ENCODE results near the gene PTMA.
"Not testable (repeated sequence)": the region's sequence is repeated elsewhere in the genome, so short reads cannot be mapped to it uniquely, and the experiment has no call there.

The PTMA gene

GRCh38 chr2:231717281-231718171, 9.2 kb downstream of the PTMA start:
- DNase-seq = peak; percentile 56

GRCh38 chr2:231718799-231719198, 10.5 kb downstream of the PTMA start:
- no peak for DNase-seq

GRCh38 chr2:231720292-231720986, 12.1 kb downstream of the PTMA start:
- DNase-seq = no peak

- DNase-seq = no peak
These were observed 13.0 kb downstream of the PTMA start for GRCh38 chr2:231720987-231721966.

GRCh38 chr2:231722721-231723307, 14.5 kb downstream of the PTMA start:
- no peak for DNase-seq

GRCh38 chr2:231725476-231725875, 17.2 kb downstream of the PTMA start:
- no peak for DNase-seq

GRCh38 chr2:231726276-231726675, 18.0 kb downstream of the PTMA start:
- no peak for DNase-seq

- DNase-seq = no peak
These were observed 19.3 kb downstream of the PTMA start for GRCh38 chr2:231727621-231728020.

- DNase-seq = no peak
These were observed 24.3 kb downstream of the PTMA start for GRCh38 chr2:231732604-231733003.

GRCh38 chr2:231737761-231738160, 29.4 kb downstream of the PTMA start:
- DNase-seq = no peak

GRCh38 chr2:231743376-231744116, 35.2 kb downstream of the PTMA start:
- DNase-seq = no peak

- no peak for DNase-seq
These were observed 37.1 kb downstream of the PTMA start for GRCh38 chr2:231745303-231746038.

GRCh38 chr2:231748153-231748896, 40.0 kb downstream of the PTMA start:
- DNase-seq = not testable (repeated sequence)

GRCh38 chr2:231749016-231749415, 40.7 kb downstream of the PTMA start:
- not testable (repeated sequence) for DNase-seq

- DNase-seq = no peak
These were observed 42.9 kb downstream of the PTMA start for GRCh38 chr2:231751042-231751815.

GRCh38 chr2:231752061-231752460, 43.7 kb downstream of the PTMA start:
- no peak for DNase-seq

- DNase-seq = no peak
These were observed 53.4 kb downstream of the PTMA start for GRCh38 chr2:231761735-231762134.
